ENCODE results near the gene FRAS1.

Gene FRAS1

GRCh38 chr4:78558410-78558809 lies 501.3 kb downstream of the FRAS1 start:
- DNase-seq, result no peak

GRCh38 chr4:78560296-78560963 lies 503.3 kb downstream of the FRAS1 start:
- DNase-seq, result no peak

- no peak for DNase-seq
Measured at GRCh38 chr4:78561677-78562076, 504.6 kb downstream of the FRAS1 start.

- peak; percentile 48 for DNase-seq
Measured at GRCh38 chr4:78562687-78563086, 505.6 kb downstream of the FRAS1 start.

- no peak for DNase-seq
Measured at GRCh38 chr4:78565971-78566372, 508.8 kb downstream of the FRAS1 start.

- no peak for DNase-seq
Measured at GRCh38 chr4:78566834-78567499, 509.8 kb downstream of the FRAS1 start.

- no peak for DNase-seq
Measured at GRCh38 chr4:78567500-78568060, 510.5 kb downstream of the FRAS1 start.

DNA sequence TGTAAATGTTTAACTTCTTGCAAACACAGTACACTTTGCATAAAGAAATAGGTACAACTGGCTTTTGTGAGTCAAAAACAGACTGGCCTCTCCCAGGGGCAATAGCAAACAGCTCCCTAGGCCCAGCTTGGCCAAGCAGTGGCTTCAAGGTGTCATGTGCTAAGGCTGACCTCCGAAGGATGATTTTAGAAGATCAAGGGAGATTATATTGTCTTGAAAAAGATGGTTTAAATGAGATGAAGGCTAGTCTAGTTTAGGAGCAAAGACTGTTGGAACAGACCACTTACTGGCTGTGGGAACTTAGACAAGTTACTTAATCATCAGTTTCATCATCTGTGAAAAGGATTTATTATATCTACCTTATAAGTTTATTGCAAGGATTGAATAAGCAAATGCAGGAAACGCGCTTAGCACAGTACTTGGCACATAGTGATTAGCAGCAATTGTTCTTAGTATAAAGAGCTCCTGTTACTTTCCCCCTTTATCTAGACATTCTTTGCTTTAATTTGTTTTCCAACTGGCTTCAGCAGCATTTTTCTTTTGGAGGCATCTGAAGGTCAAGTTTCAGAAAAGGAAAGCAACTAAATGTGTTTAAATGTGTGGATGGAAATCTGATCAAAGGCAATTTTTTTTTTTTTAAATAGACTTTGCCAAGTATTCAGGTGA lies 511.6 kb downstream of the FRAS1 start:
- no peak for DNase-seq

DNA sequence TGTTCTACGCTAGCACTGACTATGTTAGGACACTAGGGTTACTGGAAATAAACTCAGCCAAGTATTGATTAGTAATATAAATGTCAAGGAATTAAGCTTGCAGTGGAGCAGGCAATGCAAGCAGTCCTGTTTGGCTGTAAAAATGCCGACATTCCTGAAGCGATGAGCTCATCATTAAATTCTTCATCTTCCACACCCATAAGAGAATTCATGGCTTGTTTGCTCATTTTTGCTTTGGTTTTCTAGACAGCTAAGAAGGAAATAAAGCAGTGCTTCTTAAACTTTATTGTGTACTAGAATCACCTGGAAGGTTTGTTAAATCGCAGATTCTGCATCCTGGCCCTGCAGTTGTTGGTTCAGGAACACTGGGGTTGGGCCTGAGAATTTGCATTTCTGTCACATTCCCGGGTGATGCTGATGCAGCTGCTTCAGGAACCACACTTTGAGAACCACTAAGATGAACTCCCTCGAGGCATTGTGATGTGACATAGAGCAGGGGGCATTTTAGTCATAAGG lies 512.2 kb downstream of the FRAS1 start:
- DNase-seq, result no peak

GRCh38 chr4:78570117-78570516 lies 513.0 kb downstream of the FRAS1 start:
- DNase-seq, result no peak

- DNase-seq, result no peak
Measured at GRCh38 chr4:78571804-78572203, 514.7 kb downstream of the FRAS1 start.

- DNase-seq, result no peak
Measured at GRCh38 chr4:78578674-78579425, 521.7 kb downstream of the FRAS1 start.

- no peak for DNase-seq
Measured at GRCh38 chr4:78581618-78582017, 524.5 kb downstream of the FRAS1 start.

- no peak for DNase-seq
Measured at GRCh38 chr4:78584863-78585547, 527.9 kb downstream of the FRAS1 start.

- peak; percentile 4 for DNase-seq
Measured at GRCh38 chr4:78585633-78586032, 528.5 kb downstream of the FRAS1 start.

DNA sequence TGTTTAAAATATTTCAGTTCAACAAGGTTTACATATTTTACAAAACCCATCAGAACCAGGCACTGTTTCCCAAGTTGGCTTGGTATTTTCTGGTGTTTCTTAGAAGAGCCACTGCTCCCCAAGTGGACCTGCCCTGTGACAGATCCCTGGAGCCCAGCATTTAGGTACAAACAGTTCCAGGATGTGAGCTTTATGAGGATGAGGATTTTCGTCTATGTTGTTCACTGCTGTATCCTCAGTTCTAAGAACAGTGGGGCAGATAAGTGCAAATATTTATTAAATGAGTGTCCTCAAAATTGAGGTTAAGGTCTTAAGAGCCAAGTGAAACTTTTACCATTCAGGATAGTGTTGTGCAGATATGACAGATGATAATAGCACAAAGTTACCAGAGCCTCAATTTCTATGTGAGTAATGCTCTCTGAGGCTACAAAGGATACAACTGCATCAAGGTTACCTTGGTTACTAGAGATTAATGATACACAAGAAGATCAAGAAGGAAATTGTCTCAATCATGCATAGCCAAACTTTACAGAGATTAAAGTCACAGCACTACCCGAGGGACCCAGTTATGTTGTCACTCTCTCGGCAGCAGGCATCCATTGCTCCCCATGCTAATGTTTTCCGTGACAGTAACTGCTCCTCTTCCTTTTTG lies 531.9 kb downstream of the FRAS1 start:
- no peak for DNase-seq

DNA sequence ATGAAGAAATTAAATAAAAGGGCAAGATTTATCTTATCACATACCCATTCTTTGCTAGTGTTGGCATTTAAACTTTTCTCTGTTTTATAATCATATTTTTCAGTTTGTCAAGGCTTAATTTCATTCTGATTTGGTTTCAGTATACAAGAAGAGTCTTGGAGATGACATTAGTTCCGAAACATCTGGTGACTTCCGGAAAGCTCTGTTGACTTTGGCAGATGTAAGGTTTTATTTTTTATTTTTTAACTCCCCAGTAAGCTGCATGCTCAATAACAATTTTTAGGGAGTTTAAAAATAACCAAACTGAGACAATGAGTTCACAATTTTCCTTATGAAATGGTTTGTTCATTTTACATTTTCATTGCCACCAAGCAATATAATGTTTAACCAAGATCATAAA lies 534.3 kb downstream of the FRAS1 start:
- no peak for DNase-seq

GRCh38 chr4:78592088-78592783 lies 535.1 kb downstream of the FRAS1 start:
- DNase-seq, result peak; percentile 42

Data from NCI-H82 (cell line).